Sigmoid colon (tissue), 7 donors: ENCODE results near the gene GPC6. TPM values are rescaled to one million over a fixed set of nuclear protein-coding genes. Genes with fewer than 3 reads are reported as not detected.

Experiments used
- DNase-seq: peaks from one replicate; pipeline ENCODE4 v3.0.0-alpha.2; 2019
- H3K27ac ChIP-seq, 4 donors: fragments of 200-600 bp; sonication (generic); one replicate each; pipeline ENCODE4 v1.5.1; 2016 to 2019; ENCODE audit warnings: mild to moderate bottlenecking in 1 of 4
- H3K27me3 ChIP-seq, 3 donors: fragments of 200-600 bp; sonication (generic); one replicate each; pipeline ENCODE4 v1.5.1; 2019; ENCODE audit warnings: mild to moderate bottlenecking in 1 of 3
- H3K36me3 ChIP-seq, 4 donors: fragments of 200-600 bp; sonication (generic); one replicate each; pipeline ENCODE4 v1.5.1; 2016 to 2019
- H3K4me1 ChIP-seq, 4 donors: fragments of 200-600 bp; sonication (generic); one replicate each; pipeline ENCODE4 v1.5.1; 2017 to 2019
- H3K4me3 ChIP-seq, 4 donors: fragments of 200-600 bp; sonication (generic); one replicate each; pipeline ENCODE4 v1.5.1; 2017 to 2019; ENCODE audit warnings: mild to moderate bottlenecking in 2 of 4, moderate library complexity in 1 of 4
- H3K9me3 ChIP-seq, 4 donors: fragments of 200-600 bp in 3 of 4; sonication (generic) in 3 of 4; one replicate each; pipeline versions ENCODE4 v1.5.1 to v1.6.1; 2013 to 2019
- EP300 ChIP-seq, 4 donors: sonication (generic); formaldehyde crosslinking; IDR thresholded peaks; one replicate each; pipeline ENCODE4 v1.6.1; 2017; ENCODE audit warnings: antibody characterized with exemption in 4 of 4
- POLR2A ChIP-seq, 2 donors: fragments of 450-650 bp; IDR thresholded peaks; one replicate each; pipeline ENCODE4 v1.6.1; 2016; ENCODE audit warnings: antibody characterized with exemption in 2 of 2, mild to moderate bottlenecking in 2 of 2, moderate library complexity in 2 of 2
- POLR2AphosphoS5 ChIP-seq, 4 donors: sonication (generic); formaldehyde crosslinking; IDR thresholded peaks; one replicate each; pipeline ENCODE4 v1.6.1; 2017; ENCODE audit warnings: antibody characterized with exemption in 4 of 4
- WGBS, 2 donors: extraction: QIAGEN DNeasy Blood & Tissue Kit; methylation state at CpG; one replicate each; pipeline ENCODE4 v1.1.7; 2013; 5-methylcytosine and 5-hydroxymethylcytosine counted together
- intact Hi-C: fragments of 100-400 bp; cut with DNase I; formaldehyde crosslinking; loops from one replicate; pipeline ENCODE4 v1.15.1; 2023
- polyA plus RNA-seq, 3 donors: library from polyadenylated mRNA; stranded (reverse); fragments of 200-250 nt; gene quantifications; one replicate each; pipeline ENCODE4 v1.2.3, GENCODE V29; 2013
- total RNA-seq, 4 donors: library from RNA; depleted of rRNA; stranded (reverse); fragments of >200 nt; gene quantifications; one replicate each; pipeline ENCODE4 v1.1.0, GENCODE V29; 2016
- TF ChIP-seq, protein P1 (sequence below), 4 experiments: fragments of 450-650 bp in 3 of 4; fragments of 200-600 bp in 1 of 4; IDR thresholded peaks; one replicate each; pipeline ENCODE4 v1.5.1; 2016 to 2019; ENCODE audit warnings: antibody characterized with exemption in 4 of 4, mild to moderate bottlenecking in 3 of 4, moderate library complexity in 2 of 4
- donor health status: healthy with polysubstance abuse.
- donor health status: Bipolar disorder and iron deficiency.
- donor health status: healthy.

The GPC6 gene
- total and polyA plus RNA-seq, 7 donors: 0.23 to 27.5 (median 14.4) TPM

- Histone ChIP-seq H3K4me3 (no peak overlapping the region), H3K36me3 (no peaks in the 10 kb centered on the region), H3K4me1 (no peaks in the 10 kb centered on the region), H3K27me3 (no peaks in the 10 kb centered on the region), H3K27ac (no peak overlapping the region), H3K9me3 (no peaks in the 10 kb centered on the region)
- TF ChIP-seq POLR2AphosphoS5 (IDR thresholded peaks at IDR 0.05) (no peak), POLR2A (IDR thresholded peaks at IDR 0.05) (no peak), EP300 (IDR thresholded peaks at IDR 0.05) (no peak)
- TF ChIP-seq, protein P1, sequence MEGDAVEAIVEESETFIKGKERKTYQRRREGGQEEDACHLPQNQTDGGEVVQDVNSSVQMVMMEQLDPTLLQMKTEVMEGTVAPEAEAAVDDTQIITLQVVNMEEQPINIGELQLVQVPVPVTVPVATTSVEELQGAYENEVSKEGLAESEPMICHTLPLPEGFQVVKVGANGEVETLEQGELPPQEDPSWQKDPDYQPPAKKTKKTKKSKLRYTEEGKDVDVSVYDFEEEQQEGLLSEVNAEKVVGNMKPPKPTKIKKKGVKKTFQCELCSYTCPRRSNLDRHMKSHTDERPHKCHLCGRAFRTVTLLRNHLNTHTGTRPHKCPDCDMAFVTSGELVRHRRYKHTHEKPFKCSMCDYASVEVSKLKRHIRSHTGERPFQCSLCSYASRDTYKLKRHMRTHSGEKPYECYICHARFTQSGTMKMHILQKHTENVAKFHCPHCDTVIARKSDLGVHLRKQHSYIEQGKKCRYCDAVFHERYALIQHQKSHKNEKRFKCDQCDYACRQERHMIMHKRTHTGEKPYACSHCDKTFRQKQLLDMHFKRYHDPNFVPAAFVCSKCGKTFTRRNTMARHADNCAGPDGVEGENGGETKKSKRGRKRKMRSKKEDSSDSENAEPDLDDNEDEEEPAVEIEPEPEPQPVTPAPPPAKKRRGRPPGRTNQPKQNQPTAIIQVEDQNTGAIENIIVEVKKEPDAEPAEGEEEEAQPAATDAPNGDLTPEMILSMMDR (IDR thresholded peaks at IDR 0.05): no peak
- 95 to 97% methylated on average over 1 of the region's 1 CpG for WGBS, 2 donors
- intact Hi-C loops: no loop called here
- DNase-seq: no peak
Measured at GRCh38 chr13:93746589-93746988, 520.0 kb downstream of the GPC6 start.

DNA sequence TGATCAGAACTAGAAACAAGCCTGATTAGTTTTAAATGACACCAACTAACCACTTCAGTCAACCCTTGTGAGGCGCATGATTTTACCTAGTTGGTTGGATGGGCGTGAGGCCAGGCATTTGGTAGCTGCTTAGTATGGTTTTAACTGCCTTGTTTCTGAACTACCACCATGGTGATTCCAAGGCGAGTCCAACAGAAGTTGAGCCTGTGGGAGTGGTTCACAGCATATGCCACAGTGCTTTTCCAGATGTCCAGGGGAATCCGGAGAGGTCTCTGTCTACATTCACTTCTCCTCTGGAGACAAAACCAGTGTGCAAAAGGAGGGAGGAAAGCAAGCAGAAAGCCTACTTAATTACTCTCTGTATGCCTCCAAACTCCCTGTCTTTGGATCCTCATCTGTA, 524.1 kb downstream of the GPC6 start:
- Histone ChIP-seq H3K9me3 (no peaks in the 10 kb centered on the region), H3K4me1 (no peaks in the 10 kb centered on the region), H3K27ac (no peak overlapping the region), H3K4me3 (no peak overlapping the region), H3K27me3 (no peaks in the 10 kb centered on the region), H3K36me3 (no peaks in the 10 kb centered on the region)
- WGBS, 2 donors: 84 to 94% methylated on average over 4 of the region's 4 CpGs
- intact Hi-C loops: no loop called here
- no peak for TF ChIP-seq POLR2AphosphoS5 (IDR thresholded peaks at IDR 0.05)
- no peak for TF ChIP-seq EP300 (IDR thresholded peaks at IDR 0.05)
- no peak for TF ChIP-seq POLR2A (IDR thresholded peaks at IDR 0.05)
- TF ChIP-seq, protein P1 (IDR thresholded peaks at IDR 0.05): no peak
- no peak for DNase-seq

- TF ChIP-seq, protein P1 (IDR thresholded peaks at IDR 0.05): no peak
- TF ChIP-seq POLR2A (IDR thresholded peaks at IDR 0.05) (no peak), EP300 (IDR thresholded peaks at IDR 0.05) (no peak), POLR2AphosphoS5 (IDR thresholded peaks at IDR 0.05) (no peak)
- Histone ChIP-seq H3K27me3 (no peaks in the 10 kb centered on the region), H3K36me3 (no peaks in the 10 kb centered on the region), H3K9me3 (no peaks in the 10 kb centered on the region), H3K4me1 (no peaks in the 10 kb centered on the region), H3K27ac (no peak overlapping the region), H3K4me3 (no peak overlapping the region)
- intact Hi-C loops: no loop called here
- DNase-seq: no peak
Measured at GRCh38 chr13:93751117-93751516, 524.5 kb downstream of the GPC6 start.

DNA sequence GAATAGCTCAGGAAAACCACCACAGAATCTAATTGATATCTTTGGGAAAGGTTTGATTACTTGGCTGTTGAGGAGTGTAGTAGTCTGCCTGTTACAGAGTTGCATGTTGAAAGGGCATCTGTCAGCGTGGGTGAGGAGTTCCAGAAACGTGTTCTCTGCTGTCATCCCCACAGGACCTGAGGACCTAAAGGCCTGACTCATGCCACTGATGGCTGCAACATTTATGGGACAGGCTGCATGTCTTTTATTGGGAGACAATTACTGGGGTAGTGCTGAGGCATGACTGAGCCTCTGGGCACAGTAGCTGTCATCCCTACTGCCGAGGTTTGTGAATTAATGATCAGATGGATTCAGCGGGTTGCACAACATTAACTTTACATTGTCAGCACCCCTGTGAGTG, 525.9 kb downstream of the GPC6 start:
- intact Hi-C loops: no loop called here
- 89 to 90% methylated on average over 4 of the region's 4 CpGs for WGBS, 2 donors

GRCh38 chr13:93753639-93754038, 527.0 kb downstream of the GPC6 start:
- Histone ChIP-seq H3K27ac (no peak overlapping the region), H3K9me3 (no peaks in the 10 kb centered on the region), H3K4me3 (no peak overlapping the region), H3K4me1 (no peaks in the 10 kb centered on the region), H3K27me3 (no peaks in the 10 kb centered on the region), H3K36me3 (no peaks in the 10 kb centered on the region)
- DNase-seq: no peak
- TF ChIP-seq POLR2A (IDR thresholded peaks at IDR 0.05) (no peak), EP300 (IDR thresholded peaks at IDR 0.05) (no peak), POLR2AphosphoS5 (IDR thresholded peaks at IDR 0.05) (no peak)
- TF ChIP-seq, protein P1 (IDR thresholded peaks at IDR 0.05): no peak
- intact Hi-C loops: no loop called here

More for the DNA sequence above, 525.9 kb downstream of the GPC6 start:
- Histone ChIP-seq H3K4me3 (no peak overlapping the region), H3K4me1 (no peaks in the 10 kb centered on the region), H3K27me3 (no peaks in the 10 kb centered on the region), H3K27ac (no peak overlapping the region), H3K9me3 (no peaks in the 10 kb centered on the region), H3K36me3 (no peaks in the 10 kb centered on the region)
- DNase-seq: no peak
- TF ChIP-seq POLR2AphosphoS5 (IDR thresholded peaks at IDR 0.05) (no peak), POLR2A (IDR thresholded peaks at IDR 0.05) (no peak), EP300 (IDR thresholded peaks at IDR 0.05) (no peak)
- TF ChIP-seq, protein P1 (IDR thresholded peaks at IDR 0.05): no peak
